ENCODE measurements around the gene DENND1A.
"Not testable (repeated sequence)": the region's sequence is repeated elsewhere in the genome, so short reads cannot be mapped to it uniquely, and the experiment has no call there.

DENND1A gene

GRCh38 chr9:123948286-123948685 lies 18.4 kb upstream of the DENND1A start:
- no peak for DNase-seq (ENCODE audit: low read depth)

- DNase-seq (ENCODE audit: low read depth) = no peak
Observed at GRCh38 chr9:123947326-123947725, 17.4 kb upstream of the DENND1A start.

GRCh38 chr9:123946101-123946821 lies 16.3 kb upstream of the DENND1A start:
- no peak for DNase-seq (ENCODE audit: low read depth)

- no peak for DNase-seq (ENCODE audit: low read depth)
Observed at GRCh38 chr9:123945532-123945931, 15.6 kb upstream of the DENND1A start.

GRCh38 chr9:123944464-123944863 lies 14.5 kb upstream of the DENND1A start:
- not testable (repeated sequence) for DNase-seq (ENCODE audit: low read depth)

GRCh38 chr9:123943671-123944070 lies 13.7 kb upstream of the DENND1A start:
- no peak for DNase-seq (ENCODE audit: low read depth)

- no peak for DNase-seq (ENCODE audit: low read depth)
Observed at GRCh38 chr9:123942542-123942941, 12.6 kb upstream of the DENND1A start.

- no peak for DNase-seq (ENCODE audit: low read depth)
Observed at GRCh38 chr9:123941524-123942070, 11.7 kb upstream of the DENND1A start.

- no peak for DNase-seq (ENCODE audit: low read depth)
Observed at GRCh38 chr9:123940721-123941523, 11.0 kb upstream of the DENND1A start.

- DNase-seq (ENCODE audit: low read depth) = no peak
Observed at GRCh38 chr9:123938401-123938800, 8.5 kb upstream of the DENND1A start.

- not testable (repeated sequence) for DNase-seq (ENCODE audit: low read depth)
Observed at GRCh38 chr9:123936575-123936974, 6.6 kb upstream of the DENND1A start.

GRCh38 chr9:123933440-123934212 lies 3.7 kb upstream of the DENND1A start:
- DNase-seq (ENCODE audit: low read depth) = no peak

GRCh38 chr9:123929177-123929869 lies 603 bp downstream of the DENND1A start:
- no peak for DNase-seq (ENCODE audit: low read depth)

- no peak for DNase-seq (ENCODE audit: low read depth)
Observed at GRCh38 chr9:123928533-123929176, 1.3 kb downstream of the DENND1A start.

GRCh38 chr9:123927625-123928532 lies 2.0 kb downstream of the DENND1A start:
- DNase-seq (ENCODE audit: low read depth) = no peak

- no peak for DNase-seq (ENCODE audit: low read depth)
Observed at GRCh38 chr9:123926941-123927340, 3.0 kb downstream of the DENND1A start.

GRCh38 chr9:123925819-123926218 lies 4.1 kb downstream of the DENND1A start:
- no peak for DNase-seq (ENCODE audit: low read depth)

- DNase-seq (ENCODE audit: low read depth) = no peak
Observed at GRCh38 chr9:123925161-123925560, 4.8 kb downstream of the DENND1A start.

GRCh38 chr9:123924727-123925126 lies 5.2 kb downstream of the DENND1A start:
- DNase-seq (ENCODE audit: low read depth) = no peak

GRCh38 chr9:123923884-123924283 lies 6.0 kb downstream of the DENND1A start:
- DNase-seq (ENCODE audit: low read depth) = no peak

All from activated gamma-delta T cell treated with anti-CD3 and anti-CD28 coated beads, Interleukin-2, amount 50 U/mL, for 16 hours (primary cell).